Occipital lobe (tissue), 2 donors: Measurements from ENCODE around the gene NEURL1B. TPM values are rescaled to one million over a fixed set of nuclear protein-coding genes. Genes with fewer than 3 reads are reported as not detected.

Experiments used
- DNase-seq: peaks from one replicate; lab custom pipeline; 2025; lab: John Stamatoyannopoulos, UW
- total RNA-seq: library from RNA; depleted of rRNA; stranded (reverse); fragments of >200 nt; gene quantifications from one replicate; pipeline ENCODE4 v1.2.3, GENCODE V29; 2014

NEURL1B gene
- total RNA-seq, 1 donor from 2014 or later, result 19.2 TPM

GRCh38 chr5:172610643-172611042, 30.4 kb upstream of the NEURL1B start:
- DNase-seq, result no peak

- no peak for DNase-seq
These were observed 29.1 kb upstream of the NEURL1B start for GRCh38 chr5:172611913-172612312.

- DNase-seq, result no peak
These were observed 28.3 kb upstream of the NEURL1B start for GRCh38 chr5:172612771-172613170.

GRCh38 chr5:172616136-172616535, 24.9 kb upstream of the NEURL1B start:
- no peak for DNase-seq

GRCh38 chr5:172616730-172617129, 24.3 kb upstream of the NEURL1B start:
- DNase-seq, result no peak

GRCh38 chr5:172617817-172618216, 23.2 kb upstream of the NEURL1B start:
- DNase-seq, result no peak

GRCh38 chr5:172618574-172619365, 22.3 kb upstream of the NEURL1B start:
- no peak for DNase-seq

GRCh38 chr5:172620506-172620905, 20.6 kb upstream of the NEURL1B start:
- no peak for DNase-seq

- no peak for DNase-seq
These were observed 18.7 kb upstream of the NEURL1B start for GRCh38 chr5:172622091-172623046.

- no peak for DNase-seq
These were observed 17.6 kb upstream of the NEURL1B start for GRCh38 chr5:172623313-172623980.

GRCh38 chr5:172624083-172624995, 16.7 kb upstream of the NEURL1B start:
- no peak for DNase-seq

- no peak for DNase-seq
These were observed 15.8 kb upstream of the NEURL1B start for GRCh38 chr5:172624996-172625964.

GRCh38 chr5:172626031-172626581, 15.0 kb upstream of the NEURL1B start:
- no peak for DNase-seq

GRCh38 chr5:172630082-172630481, 11.0 kb upstream of the NEURL1B start:
- DNase-seq, result no peak

- DNase-seq, result no peak
These were observed 10.6 kb upstream of the NEURL1B start for GRCh38 chr5:172630482-172630881.

- no peak for DNase-seq
These were observed 10.1 kb upstream of the NEURL1B start for GRCh38 chr5:172630986-172631385.

GRCh38 chr5:172632346-172633092, 8.5 kb upstream of the NEURL1B start:
- DNase-seq, result no peak

GRCh38 chr5:172633403-172633970, 7.6 kb upstream of the NEURL1B start:
- DNase-seq, result no peak
